GM12878 (cell line): ENCODE results near the gene NECAB2.

Experiments
- CEBPB ChIP-seq, 2 experiments: fragments of 150-350 bp in 1 of 2; IDR thresholded peaks; 2 replicates each; pipeline ENCODE4 v1.6.1; 2012 to 2014; ENCODE audit warnings: low read depth in 2 of 2, low read length in 2 of 2, borderline replicate concordance in 1 of 2, inconsistent platforms in 1 of 2
- RELA ChIP-seq: fragments of 450-650 bp; IDR thresholded peaks from 2 replicates; pipeline ENCODE4 v1.8.0; 2014; ENCODE audit warnings: borderline replicate concordance; ENCODE audit not compliant: partially characterized antibody
- TF ChIP-seq, protein P1 (sequence below), 3 experiments: IDR thresholded peaks in 2 of 3; conservative IDR thresholded peaks in 1 of 3; 2 replicates each; pipeline ENCODE4 v1.5.1; 2011; ENCODE audit warnings: low read depth in 3 of 3, low read length in 3 of 3, mild to moderate bottlenecking in 3 of 3, control low read depth in 2 of 3, moderate library complexity in 2 of 3, inconsistent platforms in 1 of 3, mixed read lengths in 1 of 3; ENCODE audit not compliant: control insufficient read depth in 2 of 3, insufficient read depth in 1 of 3; ENCODE audit errors: extremely low read depth in 1 of 3

DNA sequence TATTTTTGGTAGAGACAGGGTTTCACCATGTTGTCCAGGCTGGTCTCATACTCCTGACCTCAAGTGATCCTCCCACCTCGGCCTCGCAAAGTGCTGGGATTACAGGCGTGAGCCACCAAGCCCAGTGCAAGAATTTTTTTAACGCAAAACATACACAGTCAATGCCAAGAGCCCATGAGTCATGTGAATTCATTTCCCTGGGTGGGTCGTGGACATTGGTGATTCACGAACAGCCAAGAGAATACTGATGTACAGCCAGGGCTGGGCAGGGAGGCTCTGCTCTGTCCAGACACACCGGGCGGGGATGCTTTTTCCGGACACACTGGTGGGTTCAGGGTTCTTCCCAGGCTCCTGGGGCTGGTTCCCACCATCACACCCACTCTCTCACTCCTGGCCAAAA, 56.8 kb downstream of the NECAB2 start:
- TF ChIP-seq RELA (no peak), CEBPB (IDR thresholded peaks at IDR 0.05; ENCODE audit: borderline replicate concordance in 1 of 2, low read depth in 2 of 2, low read length in 2 of 2) (no peak)
- TF ChIP-seq, protein P1, sequence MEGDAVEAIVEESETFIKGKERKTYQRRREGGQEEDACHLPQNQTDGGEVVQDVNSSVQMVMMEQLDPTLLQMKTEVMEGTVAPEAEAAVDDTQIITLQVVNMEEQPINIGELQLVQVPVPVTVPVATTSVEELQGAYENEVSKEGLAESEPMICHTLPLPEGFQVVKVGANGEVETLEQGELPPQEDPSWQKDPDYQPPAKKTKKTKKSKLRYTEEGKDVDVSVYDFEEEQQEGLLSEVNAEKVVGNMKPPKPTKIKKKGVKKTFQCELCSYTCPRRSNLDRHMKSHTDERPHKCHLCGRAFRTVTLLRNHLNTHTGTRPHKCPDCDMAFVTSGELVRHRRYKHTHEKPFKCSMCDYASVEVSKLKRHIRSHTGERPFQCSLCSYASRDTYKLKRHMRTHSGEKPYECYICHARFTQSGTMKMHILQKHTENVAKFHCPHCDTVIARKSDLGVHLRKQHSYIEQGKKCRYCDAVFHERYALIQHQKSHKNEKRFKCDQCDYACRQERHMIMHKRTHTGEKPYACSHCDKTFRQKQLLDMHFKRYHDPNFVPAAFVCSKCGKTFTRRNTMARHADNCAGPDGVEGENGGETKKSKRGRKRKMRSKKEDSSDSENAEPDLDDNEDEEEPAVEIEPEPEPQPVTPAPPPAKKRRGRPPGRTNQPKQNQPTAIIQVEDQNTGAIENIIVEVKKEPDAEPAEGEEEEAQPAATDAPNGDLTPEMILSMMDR (IDR thresholded peaks at IDR 0.05 in 2 of 3, conservative IDR thresholded peaks at IDR 0.05 in 1 of 3; ENCODE audit: control insufficient read depth in 2 of 3, extremely low read depth in 1 of 3, insufficient read depth in 1 of 3, low read depth in 3 of 3, low read length in 3 of 3) = no peak
